AG09309 (cell line): ENCODE data around the gene VPREB1.

ENCODE experiments used
- DNase-seq: peaks from one replicate; pipeline ENCODE4 v3.0.0-alpha.2; 2010; ENCODE audit warnings: low read depth
- H3K4me3 ChIP-seq: 2 replicates; pipeline ENCODE4 v1.5.1; 2011; ENCODE audit warnings: mild to moderate bottlenecking, low read depth, low read length, moderate library complexity; ENCODE audit not compliant: control insufficient read depth
- CTCF ChIP-seq: IDR thresholded peaks from 2 replicates; pipeline ENCODE4 v1.5.1; 2011; ENCODE audit warnings: mild to moderate bottlenecking, low read depth, low read length, inconsistent platforms; ENCODE audit not compliant: insufficient read depth, control insufficient read depth; ENCODE audit errors: missing control alignments

Gene VPREB1

GRCh38 chr22:22198751-22199150, 45.8 kb upstream of the VPREB1 start:
- no peak overlapping the region for H3K4me3 ChIP-seq
- no peak for DNase-seq
- TF ChIP-seq CTCF, result no peak

- TF ChIP-seq CTCF, result no peak
- DNase-seq, result no peak
- H3K4me3 ChIP-seq, result no peak overlapping the region
These were observed 45.0 kb upstream of the VPREB1 start for GRCh38 chr22:22199634-22200033.

GRCh38 chr22:22200569-22201184, 43.9 kb upstream of the VPREB1 start:
- TF ChIP-seq CTCF, result no peak
- no peak overlapping the region for H3K4me3 ChIP-seq
- DNase-seq, result no peak

- no peak for DNase-seq
- H3K4me3 ChIP-seq, result no peak overlapping the region
These were observed 43.2 kb upstream of the VPREB1 start for GRCh38 chr22:22201185-22201929.

GRCh38 chr22:22201930-22202343, 42.6 kb upstream of the VPREB1 start:
- H3K4me3 ChIP-seq, result no peak overlapping the region
- DNase-seq, result no peak
- TF ChIP-seq CTCF, result no peak

More at GRCh38 chr22:22201185-22201929, 43.2 kb upstream of the VPREB1 start:
- TF ChIP-seq CTCF, result peak; percentile 81

GRCh38 chr22:22203048-22203971, 41.3 kb upstream of the VPREB1 start:
- no peak for TF ChIP-seq CTCF
- no peak for DNase-seq
- H3K4me3 ChIP-seq, result no peak overlapping the region
